Mucosa of descending colon (tissue), 3 donors: ENCODE results near the gene OR2G3. TPM values are rescaled to one million over a fixed set of nuclear protein-coding genes. Genes with fewer than 3 reads are reported as not detected.

Experiments
- ATAC-seq: fragments of 200-7000 bp; cut with Tn5 transposase; one replicate; pipeline ENCODE4 v1.9.1; 2020; ENCODE audit warnings: mild to moderate bottlenecking, moderate library complexity
- DNase-seq, 3 donors: peaks; one replicate each; pipeline ENCODE4 v3.0.0-alpha.2; 2020
- H3K36me3 ChIP-seq: fragments of 200-600 bp; one replicate; pipeline ENCODE4 v1.8.0; 2021; ENCODE audit warnings: low read depth, mild to moderate bottlenecking
- H3K4me1 ChIP-seq: fragments of 200-600 bp; one replicate; pipeline ENCODE4 v1.8.0; 2021; ENCODE audit warnings: low read depth, mild to moderate bottlenecking
- H3K4me3 ChIP-seq: fragments of 200-600 bp; one replicate; pipeline ENCODE4 v1.8.0; 2021; ENCODE audit warnings: mild to moderate bottlenecking
- H3K9me3 ChIP-seq: fragments of 200-600 bp; one replicate; pipeline ENCODE4 v1.8.0; 2021; ENCODE audit warnings: mild to moderate bottlenecking
- intact Hi-C, 2 donors: fragments of 100-400 bp; cut with DNase I in 1 of 2; cut with micrococcal nuclease in 1 of 2; formaldehyde crosslinking; loops; one replicate each; pipeline versions ENCODE4 v1.11.0 to v1.11.1; 2022; cut with DNase I, micrococcal nuclease
- total RNA-seq, 3 donors: library from RNA; stranded (reverse); fragmentation: NEBNext Ultra II Directional in 2 of 3; extraction: Animal tissue kit (Norgen Biotek cat#: 25700) in 2 of 3; gene quantifications; one replicate each; pipeline versions ENCODE4 v1.2.1 to v1.2.4, GENCODE V29; 2021 to 2023
- TF ChIP-seq, protein P1 (sequence below): fragments of 200-600 bp; IDR thresholded peaks from one replicate; pipeline ENCODE4 v1.8.0; 2022; ENCODE audit warnings: antibody characterized with exemption, mild to moderate bottlenecking
- donor health status: DM: no; HTN: no; CAD: no; lungs with moderate emphysema.
- donor health status: DM: no; HTN: no; CAD: no.
- donor health status: DM: no; HTN: yes; CAD: no.

OR2G3 gene
- total RNA-seq, 3 donors from 2014 or later = not detected

DNA sequence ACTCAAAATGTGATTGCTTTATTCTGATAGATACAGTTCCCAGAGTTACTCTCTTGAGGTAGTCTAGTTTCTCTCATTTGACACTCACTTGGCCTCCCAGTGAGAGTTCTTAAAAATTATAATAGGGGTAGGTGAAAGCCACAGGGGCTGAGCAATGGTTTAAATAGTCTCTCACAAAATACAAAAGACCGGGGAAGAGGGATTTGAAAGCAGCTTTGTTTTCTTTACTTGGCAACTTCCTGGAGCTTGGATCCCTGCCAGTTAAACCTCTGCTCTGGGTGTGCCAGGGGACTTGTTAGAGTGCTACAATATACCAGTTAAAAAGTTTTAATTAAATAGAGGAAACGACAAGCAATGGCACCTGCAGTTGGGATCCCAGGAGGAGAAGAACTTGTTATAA, 42.5 kb downstream of the OR2G3 start:
- Histone ChIP-seq H3K36me3 (no peaks in the 10 kb centered on the region), H3K4me3 (no peak overlapping the region), H3K9me3 (no peaks in the 10 kb centered on the region), H3K4me1 (no peaks in the 10 kb centered on the region)
- peak in 1 of 3 donors; percentile 75 for DNase-seq
- ATAC-seq = peak; percentile 73
- intact Hi-C loops = no loop called here
- TF ChIP-seq, protein P1, sequence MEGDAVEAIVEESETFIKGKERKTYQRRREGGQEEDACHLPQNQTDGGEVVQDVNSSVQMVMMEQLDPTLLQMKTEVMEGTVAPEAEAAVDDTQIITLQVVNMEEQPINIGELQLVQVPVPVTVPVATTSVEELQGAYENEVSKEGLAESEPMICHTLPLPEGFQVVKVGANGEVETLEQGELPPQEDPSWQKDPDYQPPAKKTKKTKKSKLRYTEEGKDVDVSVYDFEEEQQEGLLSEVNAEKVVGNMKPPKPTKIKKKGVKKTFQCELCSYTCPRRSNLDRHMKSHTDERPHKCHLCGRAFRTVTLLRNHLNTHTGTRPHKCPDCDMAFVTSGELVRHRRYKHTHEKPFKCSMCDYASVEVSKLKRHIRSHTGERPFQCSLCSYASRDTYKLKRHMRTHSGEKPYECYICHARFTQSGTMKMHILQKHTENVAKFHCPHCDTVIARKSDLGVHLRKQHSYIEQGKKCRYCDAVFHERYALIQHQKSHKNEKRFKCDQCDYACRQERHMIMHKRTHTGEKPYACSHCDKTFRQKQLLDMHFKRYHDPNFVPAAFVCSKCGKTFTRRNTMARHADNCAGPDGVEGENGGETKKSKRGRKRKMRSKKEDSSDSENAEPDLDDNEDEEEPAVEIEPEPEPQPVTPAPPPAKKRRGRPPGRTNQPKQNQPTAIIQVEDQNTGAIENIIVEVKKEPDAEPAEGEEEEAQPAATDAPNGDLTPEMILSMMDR = no peak

DNA sequence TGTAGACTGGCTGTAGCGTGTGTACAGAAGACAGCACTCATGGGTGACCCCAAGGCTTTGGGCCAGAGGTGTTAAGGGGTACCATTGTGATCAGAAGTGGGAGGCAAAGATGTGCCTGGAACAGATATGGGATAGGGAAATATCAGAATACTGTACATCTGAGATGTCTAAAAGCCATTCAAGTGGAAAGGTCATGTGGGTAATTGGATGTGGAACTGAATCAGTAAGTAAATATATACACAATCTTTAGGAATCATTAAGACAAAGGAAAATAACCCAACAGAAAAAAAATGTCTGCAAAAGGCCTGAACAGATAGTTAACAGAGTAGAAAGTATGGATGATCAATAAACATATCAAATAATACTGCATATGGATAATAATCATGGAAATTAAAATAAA, 47.7 kb downstream of the OR2G3 start:
- TF ChIP-seq, protein P1 = no peak
- no peak for ATAC-seq

More for the DNA sequence above, 47.7 kb downstream of the OR2G3 start:
- no peak for DNase-seq
- Histone ChIP-seq H3K9me3 (no peaks in the 10 kb centered on the region), H3K4me1 (no peaks in the 10 kb centered on the region), H3K36me3 (no peaks in the 10 kb centered on the region), H3K4me3 (no peak overlapping the region)
- intact Hi-C loops = no loop called here

Other genes starting within 250 kb of the OR2G3 start
- gene NLRP3, start 189.4 kb upstream of the OR2G3 start, total RNA-seq = 1 to 10 TPM in 1 of 3 donors, under 1 TPM in 2; 0.55 to 1.5 (median 0.89) TPM
- gene OR2B11, start 147.5 kb upstream of the OR2G3 start, total RNA-seq = not detected
- not detected for gene OR2C3, start 69.1 kb upstream of the OR2G3 start, total RNA-seq
- 1 to 10 TPM in 1 of 3 donors, under 1 TPM in 2; 0.32 to 1.3 (median 0.89) TPM for gene GCSAML, start 56.5 kb upstream of the OR2G3 start, total RNA-seq
- not detected for gene OR2G2, start 17.2 kb upstream of the OR2G3 start, total RNA-seq
- not detected for gene OR13G1, start 74.2 kb downstream of the OR2G3 start, total RNA-seq
- gene OR6F1, start 111.1 kb downstream of the OR2G3 start, total RNA-seq = not detected
- gene OR14K1, start 133.0 kb downstream of the OR2G3 start, total RNA-seq = under 1 TPM in 1 of 3 donors, not detected in 2; 0.32 TPM
- not detected for gene OR14A2, start 142.6 kb downstream of the OR2G3 start, total RNA-seq
- not detected for gene OR1C1, start 155.0 kb downstream of the OR2G3 start, total RNA-seq
- not detected for gene OR14A16, start 218.5 kb downstream of the OR2G3 start, total RNA-seq
- gene OR11L1, start 236.3 kb downstream of the OR2G3 start, total RNA-seq = not detected